GM18526 (cell line): ENCODE measurements around the gene SKIL.

ENCODE experiments used
- POLR2A ChIP-seq: IDR thresholded peaks from 3 replicates; pipeline ENCODE4 v1.6.1; 2011; ENCODE audit not compliant: insufficient read length; ENCODE audit errors: extremely low read depth

SKIL gene

DNA sequence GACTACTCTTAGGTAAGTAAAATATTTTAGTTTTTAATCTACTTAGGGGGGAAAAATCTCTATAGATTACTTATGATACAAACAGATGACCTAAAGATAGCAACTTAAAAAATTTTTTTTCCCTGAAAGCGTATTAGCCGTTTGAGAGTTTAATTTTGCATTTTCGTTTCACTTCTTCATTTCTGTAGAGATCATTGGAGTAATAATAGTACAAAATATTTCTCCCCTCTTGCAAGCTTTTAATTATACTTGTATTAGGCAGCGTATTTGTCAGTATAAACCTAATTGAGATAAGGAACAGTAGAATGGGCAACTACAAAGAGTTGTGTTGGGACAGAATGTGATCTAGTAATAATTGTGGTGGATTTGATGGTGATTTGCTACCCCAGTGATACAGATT, 10.3 kb downstream of the SKIL start:
- TF ChIP-seq POLR2A, result no peak

DNA sequence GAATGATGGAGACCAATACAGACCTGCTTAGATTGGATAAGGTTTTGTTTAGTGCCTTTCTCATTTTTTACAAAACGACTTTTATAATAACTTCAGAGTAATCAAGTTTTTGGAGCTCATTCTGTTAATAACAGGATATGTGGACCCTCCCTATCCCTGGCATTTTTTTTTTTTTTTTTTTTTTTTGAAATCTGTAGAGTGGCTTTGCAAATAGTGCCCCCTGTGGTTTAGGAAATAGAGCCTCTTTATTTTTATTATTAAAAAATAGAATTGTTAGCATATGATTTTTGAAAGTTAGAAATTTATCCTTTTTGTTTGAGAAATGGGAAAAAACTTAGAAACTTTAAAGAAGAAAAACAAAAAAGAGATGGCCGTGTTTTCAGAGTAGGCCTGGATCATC, 11.4 kb downstream of the SKIL start:
- TF ChIP-seq POLR2A, result no peak

DNA sequence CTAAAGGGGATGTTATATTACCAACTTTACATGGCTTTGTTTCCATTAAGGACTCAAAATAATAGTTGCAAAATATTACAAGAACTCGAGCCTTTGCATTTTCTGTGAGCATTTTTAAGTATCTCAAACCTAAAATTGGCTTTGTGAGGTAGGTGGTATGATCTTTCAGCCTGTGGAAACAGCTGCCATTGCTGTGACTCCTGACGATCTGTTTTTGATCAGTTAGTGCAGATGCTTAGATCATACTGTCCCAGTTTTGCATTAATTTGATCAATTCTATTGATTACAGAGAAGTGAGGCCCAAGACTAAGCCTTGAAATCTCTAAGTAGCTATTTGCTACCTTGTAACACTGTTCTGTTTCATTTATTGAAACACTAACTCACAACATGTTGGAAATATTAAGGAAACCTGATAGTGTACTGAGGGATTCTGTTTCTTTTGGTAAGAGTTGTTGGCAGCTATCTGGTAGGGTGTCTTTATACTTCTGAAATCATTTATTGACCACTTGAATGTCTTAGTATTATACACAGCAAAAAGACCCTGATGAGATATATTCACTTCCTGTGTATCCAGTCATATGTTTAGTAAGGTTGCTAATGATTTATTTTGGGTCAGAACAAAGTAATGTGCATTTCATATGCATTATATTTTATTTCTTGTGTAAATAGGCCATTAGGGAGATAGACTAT, 14.8 kb downstream of the SKIL start:
- no peak for TF ChIP-seq POLR2A

GRCh38 chr3:170383567-170383966, 26.1 kb downstream of the SKIL start:
- no peak for TF ChIP-seq POLR2A

GRCh38 chr3:170386468-170386867, 29.0 kb downstream of the SKIL start:
- no peak for TF ChIP-seq POLR2A

DNA sequence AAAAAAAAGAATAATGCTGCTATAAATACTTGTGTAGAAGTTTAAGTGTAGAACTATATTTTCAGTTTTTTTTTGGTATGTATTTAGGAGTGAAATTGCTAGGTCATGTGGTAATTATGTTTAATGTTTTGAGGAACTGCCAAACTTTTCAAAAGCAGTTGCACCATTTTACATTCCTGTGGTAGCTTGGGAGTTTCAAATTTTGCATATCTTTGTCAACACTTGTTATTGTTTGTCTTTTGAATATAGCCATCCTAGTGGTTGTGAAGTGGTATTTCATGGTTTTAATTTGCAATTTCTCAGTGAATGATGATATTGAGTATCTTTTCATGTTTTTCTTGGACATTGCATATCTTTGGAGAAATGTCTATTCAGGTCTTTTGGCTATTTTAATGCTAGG, 30.4 kb downstream of the SKIL start:
- no peak for TF ChIP-seq POLR2A

- no peak for TF ChIP-seq POLR2A
Measured at GRCh38 chr3:170391108-170391507, 33.6 kb downstream of the SKIL start.

DNA sequence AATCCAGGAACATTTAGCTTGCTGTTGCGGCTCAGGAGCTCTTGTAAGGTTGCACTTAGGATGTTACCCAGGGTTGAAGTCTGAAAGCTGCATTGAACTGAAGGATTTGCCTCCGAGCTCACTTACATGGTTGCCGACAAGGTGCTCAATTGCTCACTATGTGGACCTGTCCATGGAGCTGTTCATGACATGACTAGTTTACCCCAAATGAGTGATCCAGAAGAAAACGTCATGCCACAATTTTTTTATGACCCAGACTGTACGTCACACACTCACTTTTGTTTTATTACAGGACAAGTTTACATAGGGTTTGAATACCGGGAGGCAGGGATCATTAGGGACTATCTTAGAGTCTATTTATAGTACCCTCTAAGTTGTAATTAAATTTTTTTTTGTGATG, 40.2 kb downstream of the SKIL start:
- TF ChIP-seq POLR2A, result no peak

GRCh38 chr3:170405101-170405500, 47.6 kb downstream of the SKIL start:
- TF ChIP-seq POLR2A, result no peak

GRCh38 chr3:170410428-170411029, 53.0 kb downstream of the SKIL start:
- no peak for TF ChIP-seq POLR2A

DNA sequence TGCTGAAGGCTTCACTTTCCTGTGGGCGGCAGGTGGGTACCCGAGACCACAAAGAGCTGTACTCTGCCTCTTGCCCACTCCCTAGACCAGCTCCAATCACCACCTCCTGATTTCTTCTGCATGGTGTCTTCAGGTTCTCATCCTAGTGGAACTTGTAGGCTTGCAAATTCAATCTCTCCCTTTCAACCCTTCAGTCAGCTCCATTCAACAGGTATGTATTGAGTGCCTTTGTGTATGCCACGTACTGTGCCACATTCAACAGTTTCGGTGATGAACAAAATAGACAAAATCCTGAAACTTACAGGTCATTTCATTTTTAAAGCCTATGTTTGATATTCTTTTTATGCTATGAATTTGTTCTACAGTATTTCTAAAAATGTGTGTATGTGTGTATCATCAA, 55.8 kb downstream of the SKIL start:
- no peak for TF ChIP-seq POLR2A

DNA sequence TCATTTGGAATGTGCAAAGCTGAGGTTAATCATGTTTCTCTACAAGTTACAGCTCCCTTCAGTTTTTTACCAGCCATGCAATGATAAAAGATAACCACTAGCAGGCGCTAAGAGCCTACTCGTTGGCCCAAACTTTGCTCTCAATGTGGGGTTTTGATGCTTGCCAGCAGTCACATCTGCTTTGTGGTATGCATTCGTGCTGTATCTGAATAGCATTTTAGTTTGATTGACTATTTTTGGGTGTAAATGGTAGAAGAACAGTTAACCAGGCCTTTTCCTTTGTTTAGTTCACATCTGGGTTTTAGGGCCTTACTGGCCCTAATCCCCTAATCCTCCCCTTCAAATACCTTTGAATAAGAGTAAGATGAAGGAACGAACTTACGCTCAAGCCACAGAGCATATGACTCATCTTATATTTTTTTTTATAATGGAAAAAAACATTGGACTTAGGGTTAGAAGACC, 56.7 kb downstream of the SKIL start:
- TF ChIP-seq POLR2A, result no peak

GRCh38 chr3:170417090-170417489, 59.6 kb downstream of the SKIL start:
- TF ChIP-seq POLR2A, result no peak

DNA sequence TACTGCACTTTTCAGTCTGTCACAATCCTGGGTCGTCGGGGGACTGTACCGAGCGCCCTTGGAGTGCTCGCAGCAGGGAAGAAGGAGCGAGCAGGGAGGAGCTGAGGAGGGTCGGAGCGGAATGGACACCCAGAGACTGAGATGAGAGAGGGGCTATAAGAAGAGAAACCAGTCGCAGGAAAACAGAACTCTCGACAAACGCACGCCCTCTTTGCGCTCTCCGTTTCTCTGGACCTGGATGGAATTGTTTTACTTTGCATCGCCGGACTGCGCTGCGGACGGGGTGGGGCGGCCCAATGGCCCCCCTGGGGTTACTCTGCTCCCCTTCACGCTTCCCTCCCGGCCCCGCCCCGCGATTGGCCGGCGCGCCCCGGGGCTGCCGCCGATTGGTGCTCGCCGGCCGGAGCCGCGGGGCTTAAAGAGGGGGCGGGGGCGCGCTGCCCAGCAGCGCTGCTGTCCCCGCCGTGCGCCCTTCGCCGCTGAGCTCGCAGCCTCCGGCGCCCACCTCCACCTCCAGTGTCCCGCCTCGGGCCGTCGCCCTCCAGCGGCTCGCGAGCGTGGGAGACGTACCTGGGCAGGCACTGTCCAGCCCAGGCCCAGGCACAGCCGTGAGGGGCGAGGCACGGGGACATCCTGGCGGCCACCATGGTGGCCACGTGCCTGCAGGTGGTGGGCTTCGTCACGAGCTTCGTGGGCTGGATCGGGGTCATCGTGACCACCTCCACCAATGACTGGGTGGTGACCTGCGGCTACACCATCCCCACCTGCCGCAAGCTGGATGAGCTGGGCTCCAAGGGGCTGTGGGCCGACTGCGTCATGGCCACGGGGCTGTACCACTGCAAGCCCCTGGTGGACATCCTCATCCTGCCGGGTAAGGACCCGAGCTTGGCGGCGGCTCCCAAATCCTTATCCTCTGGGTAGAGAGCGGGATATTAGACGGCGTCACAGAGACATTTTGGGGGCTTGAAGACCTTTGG, 61.2 kb downstream of the SKIL start, which contains the start of gene CLDN11:
Gene CLDN11 (plus strand): TSS at position 447 of the 977 bp plus-strand sequence. CDS start 199 bp downstream, at position 646.
- no peak for TF ChIP-seq POLR2A

DNA sequence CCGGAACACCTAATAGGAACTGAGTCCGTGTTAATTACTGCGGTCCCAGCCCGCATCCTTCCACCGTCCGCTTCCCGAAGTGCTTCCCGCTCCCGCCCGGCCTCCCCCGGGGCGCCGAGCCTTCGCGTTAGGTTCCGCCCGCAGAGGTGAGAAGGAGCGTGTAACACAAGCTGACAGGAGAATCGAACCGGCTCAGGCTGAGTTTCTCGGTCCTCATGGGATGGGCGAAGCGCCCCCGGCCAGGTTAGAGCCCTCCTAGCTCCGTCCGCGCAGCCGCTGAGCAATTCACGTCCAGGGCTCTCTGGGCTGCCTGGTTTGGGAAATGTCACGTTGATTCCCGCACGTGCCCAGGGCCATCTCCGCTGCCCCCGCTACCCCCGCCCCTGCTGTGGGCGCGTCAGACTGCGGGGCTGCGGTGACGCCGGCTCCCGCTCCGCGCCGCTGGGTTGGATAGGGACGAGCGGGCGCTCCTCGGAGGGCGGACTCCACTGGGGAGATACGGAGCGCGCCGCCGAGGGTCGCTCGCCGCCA, 62.1 kb downstream of the SKIL start:
- TF ChIP-seq POLR2A, result no peak
